ENCODE measurements around the gene TXK.

The TXK gene

DNA sequence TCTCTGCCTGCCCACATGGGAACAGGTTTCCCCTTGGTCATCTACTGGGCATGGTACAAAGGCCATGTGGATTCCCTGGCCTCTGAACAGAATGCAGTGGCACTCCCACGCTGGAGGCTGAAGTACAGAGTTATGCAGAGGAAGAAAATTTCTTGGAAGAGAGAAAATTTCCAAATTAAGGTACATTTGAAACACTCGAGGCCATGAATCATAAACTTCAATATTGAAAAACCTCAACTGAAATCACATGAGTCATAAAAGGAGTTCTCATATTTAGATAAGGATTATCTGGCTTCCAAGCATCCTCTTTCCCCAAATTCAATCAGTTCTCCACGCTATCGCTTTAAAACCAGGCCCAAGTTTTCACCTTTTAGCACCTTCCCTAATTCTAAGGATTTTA lies 28.1 kb upstream of the TXK start:
- Histone ChIP-seq H3K27me3 (replicated peaks; ENCODE audit: control insufficient read depth, insufficient read depth, low read length) (no peaks in the 10 kb centered on the region), H3K4me3 (replicated peaks; ENCODE audit: low read depth, low read length) (no peak overlapping the region), H3K36me3 (ENCODE audit: control insufficient read depth, insufficient read depth, low read length) (peaks cover 7% of the 10 kb centered on the region)
- TF ChIP-seq CTCF (IDR thresholded peaks at IDR 0.05; ENCODE audit: insufficient read depth, low read length, poor library complexity, severe bottlenecking), result no peak
- DNase-seq (ENCODE audit: extremely low read depth, insufficient read length), result no peak

- TF ChIP-seq CTCF (IDR thresholded peaks at IDR 0.05; ENCODE audit: insufficient read depth, low read length, poor library complexity, severe bottlenecking), result no peak
Observed at GRCh38 chr4:48157271-48157670, 23.2 kb upstream of the TXK start.

DNA sequence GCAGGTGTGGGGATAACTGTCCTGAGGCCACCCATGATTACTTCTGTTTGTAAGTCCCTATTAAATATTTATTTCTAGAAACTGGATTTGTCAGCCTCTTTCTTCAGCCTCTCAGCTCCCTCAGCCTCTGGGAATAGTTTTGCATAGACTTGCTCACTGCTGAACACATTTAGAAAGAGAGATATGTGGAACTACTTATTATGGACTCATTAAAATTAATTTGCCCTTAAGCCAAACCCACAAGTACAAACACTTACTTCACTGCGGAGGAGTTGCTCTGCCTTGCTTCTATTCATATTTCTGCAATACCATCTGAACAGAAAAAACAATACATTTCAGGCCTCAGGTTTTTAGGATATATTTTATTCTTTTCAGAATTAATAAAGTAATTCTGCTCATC lies 22.4 kb upstream of the TXK start:
- Histone ChIP-seq H3K4me3 (replicated peaks; ENCODE audit: low read depth, low read length) (no peak overlapping the region), H3K36me3 (ENCODE audit: control insufficient read depth, insufficient read depth, low read length) (peaks cover 10% of the 10 kb centered on the region), H3K27me3 (replicated peaks; ENCODE audit: control insufficient read depth, insufficient read depth, low read length) (no peaks in the 10 kb centered on the region)
- no peak for DNase-seq (ENCODE audit: extremely low read depth, insufficient read length)
- TF ChIP-seq CTCF (IDR thresholded peaks at IDR 0.05; ENCODE audit: insufficient read depth, low read length, poor library complexity, severe bottlenecking), result no peak

More at GRCh38 chr4:48157271-48157670, 23.2 kb upstream of the TXK start:
- no peak for DNase-seq (ENCODE audit: extremely low read depth, insufficient read length)
- Histone ChIP-seq H3K27me3 (replicated peaks; ENCODE audit: control insufficient read depth, insufficient read depth, low read length) (no peaks in the 10 kb centered on the region), H3K36me3 (ENCODE audit: control insufficient read depth, insufficient read depth, low read length) (peaks cover 10% of the 10 kb centered on the region), H3K4me3 (replicated peaks; ENCODE audit: low read depth, low read length) (no peak overlapping the region)

DNA sequence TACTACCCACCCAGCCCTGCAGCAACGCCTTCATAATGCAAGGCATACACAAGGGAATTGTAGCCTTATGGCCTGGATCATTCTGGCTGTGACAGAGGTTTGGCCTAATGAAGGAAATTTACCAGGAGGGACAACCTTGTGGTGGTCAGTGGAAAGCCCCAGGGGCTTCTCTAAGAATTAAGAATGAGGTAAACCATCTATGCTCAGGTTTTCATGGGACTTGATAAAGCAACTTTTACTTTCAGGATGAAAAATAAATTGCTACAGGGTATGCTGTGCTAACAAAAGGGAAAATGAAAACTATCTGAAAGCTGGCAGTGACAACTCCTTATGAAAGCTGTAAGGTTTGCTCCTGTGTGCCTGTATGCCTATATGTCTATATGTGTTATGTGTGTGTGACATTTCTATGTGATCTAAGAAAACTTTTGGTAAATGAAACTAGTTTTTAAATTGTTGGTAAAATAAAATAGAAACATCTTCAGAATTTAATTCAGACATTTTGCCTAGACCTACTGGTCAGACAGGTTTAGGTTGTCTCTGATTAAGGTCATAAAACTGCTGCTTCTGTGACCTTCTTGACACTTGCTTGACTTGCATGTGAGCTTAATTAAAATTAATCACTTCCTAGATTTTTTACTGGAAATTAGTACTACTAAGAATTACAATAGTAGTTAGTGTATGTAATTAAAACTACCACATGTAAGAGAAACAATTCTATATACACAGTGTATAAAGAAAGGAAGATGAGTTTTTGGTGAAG lies 19.9 kb upstream of the TXK start:
- TF ChIP-seq CTCF (IDR thresholded peaks at IDR 0.05; ENCODE audit: insufficient read depth, low read length, poor library complexity, severe bottlenecking), result no peak
- H3K27me3 ChIP-seq (replicated peaks; ENCODE audit: control insufficient read depth, insufficient read depth, low read length), result no peaks in the 10 kb centered on the region
- DNase-seq (ENCODE audit: extremely low read depth, insufficient read length), result no peak
- no peak overlapping the region for H3K4me3 ChIP-seq (replicated peaks; ENCODE audit: low read depth, low read length)
- peaks cover 10% of the 10 kb centered on the region for H3K36me3 ChIP-seq (ENCODE audit: control insufficient read depth, insufficient read depth, low read length)

DNA sequence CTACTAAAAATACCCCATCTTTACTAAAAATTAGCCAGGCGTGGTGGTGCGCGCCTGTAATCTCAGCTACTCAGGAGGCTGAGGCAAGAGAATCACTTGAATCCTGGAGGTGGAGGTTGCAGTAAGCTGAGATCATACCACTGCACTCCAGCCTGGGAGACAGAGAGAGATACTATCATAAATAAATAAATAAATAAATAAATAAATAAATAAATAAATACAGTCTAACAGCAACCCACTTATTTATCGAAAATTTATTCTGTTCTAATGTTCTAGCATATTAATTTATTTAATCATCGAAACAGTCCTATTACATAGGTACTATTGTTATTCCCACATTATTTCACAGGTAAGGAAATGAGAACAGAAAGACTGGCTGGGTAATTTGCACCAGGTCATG lies 18.2 kb upstream of the TXK start:
- DNase-seq (ENCODE audit: extremely low read depth, insufficient read length), result no peak
- TF ChIP-seq CTCF (IDR thresholded peaks at IDR 0.05; ENCODE audit: insufficient read depth, low read length, poor library complexity, severe bottlenecking), result no peak
- no peak overlapping the region for H3K4me3 ChIP-seq (replicated peaks; ENCODE audit: low read depth, low read length)
- no peaks in the 10 kb centered on the region for H3K27me3 ChIP-seq (replicated peaks; ENCODE audit: control insufficient read depth, insufficient read depth, low read length)
- H3K36me3 ChIP-seq (ENCODE audit: control insufficient read depth, insufficient read depth, low read length), result peaks cover 9% of the 10 kb centered on the region

Measured in GM06990 (cell line).